Tibial nerve (tissue), 4 donors: Measurements from ENCODE around the gene MTHFD1L.

Source experiments
- CTCF ChIP-seq, 5 experiments: fragments of 200-600 bp in 3 of 5; fragments of 450-650 bp in 2 of 5; sonication (generic) in 3 of 5; IDR thresholded peaks; one replicate each; pipeline ENCODE4 v1.5.1; 2016 to 2019; ENCODE audit warnings: antibody characterized with exemption in 5 of 5, mild to moderate bottlenecking in 3 of 5, moderate library complexity in 2 of 5
- EP300 ChIP-seq, 2 donors: sonication (generic); formaldehyde crosslinking; IDR thresholded peaks; one replicate each; pipeline ENCODE4 v1.6.1; 2017; ENCODE audit warnings: antibody characterized with exemption in 2 of 2, mild to moderate bottlenecking in 1 of 2

- no peak for TF ChIP-seq CTCF (IDR thresholded peaks at IDR 0.05)
- no peak for TF ChIP-seq EP300 (IDR thresholded peaks at IDR 0.05)
Measured at GRCh38 chr6:150874179-150874578, 8.7 kb downstream of the MTHFD1L start.
